SK-N-SH (cell line): ENCODE data around the gene ACTR3. TPM values are rescaled to one million over a fixed set of nuclear protein-coding genes. Genes with fewer than 3 reads are reported as not detected.

ENCODE experiments used
- CTCF ChIA-PET: fragments of 300-600, 350-600 bp; formaldehyde crosslinking; extraction: SDS; loops from one replicate; lab custom pipeline; 2021; lab: Yijun Ruan, JAX
- POLR2A ChIA-PET: fragments of 350-600 bp; sonication (Branson Sonifier 250); formaldehyde crosslinking; extraction: SDS; loops from one replicate; lab custom pipeline; 2020; ENCODE audit warnings: antibody characterized with exemption, inconsistent platforms; lab: Yijun Ruan, JAX
- DNase-seq: peaks from one replicate; pipeline ENCODE4 v3.0.0; 2012
- H2AFZ ChIP-seq: fragments of 200-600 bp; sonication (generic); 2 replicates; pipeline ENCODE4 v1.8.1; 2016; ENCODE audit warnings: antibody characterized with exemption, mild to moderate bottlenecking, low read depth
- H3F3A ChIP-seq: fragments of 200-600 bp; sonication (generic); replicated peaks from 2 replicates; pipeline ENCODE3; 2016; ENCODE audit warnings: antibody characterized with exemption, mild to moderate bottlenecking; ENCODE audit not compliant: insufficient read depth
- H3K27ac ChIP-seq, 2 experiments: fragments of 200-500 bp in 1 of 2; fragments of 200-600 bp in 1 of 2; sonication (Bioruptor generic) in 1 of 2; sonication (generic), shearing (Covaris generic) in 1 of 2; 2 replicates each; pipeline versions ENCODE4 v1.5.1 to v1.6.1; 2014 to 2016; ENCODE audit warnings: low read depth in 2 of 2, inconsistent platforms in 1 of 2, low read length in 1 of 2, mild to moderate bottlenecking in 1 of 2, mixed read lengths in 1 of 2
- H3K27me3 ChIP-seq: fragments of 200-600 bp; sonication (generic), shearing (Covaris generic); 2 replicates; pipeline ENCODE4 v1.6.1; 2016; ENCODE audit warnings: mixed run types; ENCODE audit not compliant: insufficient read depth
- H3K36me3 ChIP-seq, 2 experiments: fragments of 200-500 bp in 1 of 2; fragments of 200-600 bp in 1 of 2; sonication (Bioruptor generic) in 1 of 2; sonication (generic) in 1 of 2; replicated peaks in 1 of 2; 2 replicates each; pipeline versions ENCODE3 to v1.5.1; 2014 to 2016; ENCODE audit warnings: low read length in 1 of 2, mild to moderate bottlenecking in 1 of 2; ENCODE audit not compliant: insufficient read depth in 2 of 2, control insufficient read depth in 1 of 2
- H3K4me1 ChIP-seq, 2 experiments: fragments of 200-500 bp in 1 of 2; fragments of 200-600 bp in 1 of 2; sonication (Bioruptor generic) in 1 of 2; sonication (generic), shearing (Covaris generic) in 1 of 2; 2 replicates each; pipeline versions ENCODE4 v1.5.1 to v1.6.1; 2014 to 2016; ENCODE audit warnings: low read depth in 1 of 2, low read length in 1 of 2, mixed run types in 1 of 2; ENCODE audit not compliant: insufficient read depth in 2 of 2, control insufficient read depth in 1 of 2
- H3K4me2 ChIP-seq: fragments of 200-600 bp; sonication (generic), shearing (Covaris generic); 2 replicates; pipeline ENCODE4 v1.6.1; 2017; ENCODE audit warnings: mixed run types
- H3K4me3 ChIP-seq, 2 experiments: fragments of 200-500 bp in 1 of 2; fragments of 200-600 bp in 1 of 2; sonication (Bioruptor generic) in 1 of 2; sonication (generic), shearing (Covaris generic) in 1 of 2; 2 replicates each; pipeline versions ENCODE4 v1.5.1 to v1.8.1; 2014 to 2016; ENCODE audit warnings: low read depth in 2 of 2, inconsistent platforms in 1 of 2, low read length in 1 of 2, mild to moderate bottlenecking in 1 of 2, mixed read lengths in 1 of 2, moderate library complexity in 1 of 2
- H3K79me2 ChIP-seq: fragments of 200-600 bp; sonication (generic); 2 replicates; pipeline ENCODE4 v1.8.1; 2017; ENCODE audit warnings: mild to moderate bottlenecking; ENCODE audit not compliant: insufficient read depth
- H3K9ac ChIP-seq: fragments of 200-600 bp; sonication (generic); 2 replicates; pipeline ENCODE4 v1.6.1; 2017; ENCODE audit warnings: mixed run types
- H3K9me2 ChIP-seq: fragments of 200-600 bp; sonication (generic); 2 replicates; pipeline ENCODE4 v1.6.1; 2017; ENCODE audit warnings: mixed run types
- H3K9me3 ChIP-seq: fragments of 200-600 bp; sonication (generic); 2 replicates; pipeline ENCODE4 v1.6.1; 2017; ENCODE audit warnings: mixed run types, mild to moderate bottlenecking, moderate library complexity
- H4K20me1 ChIP-seq: fragments of 200-600 bp; sonication (generic); 2 replicates; pipeline ENCODE4 v1.6.1; 2017; ENCODE audit warnings: mild to moderate bottlenecking, mixed run types; ENCODE audit not compliant: insufficient read depth
- EP300 ChIP-seq, 2 experiments: IDR thresholded peaks; 2 replicates each; pipeline versions ENCODE4 v1.4.0 to v1.6.1; 2012; ENCODE audit warnings: borderline replicate concordance in 1 of 2, low read depth in 1 of 2, low read length in 1 of 2
- FOXJ3 ChIP-seq: sonication (generic); formaldehyde crosslinking; IDR thresholded peaks from 2 replicates; pipeline ENCODE4 v1.5.1; 2020; ENCODE audit warnings: mild to moderate bottlenecking, missing genetic modification reagents
- FOXM1 ChIP-seq: IDR thresholded peaks from 2 replicates; pipeline ENCODE4 v1.4.0; 2012; ENCODE audit warnings: low read depth, mild to moderate bottlenecking
- GABPA ChIP-seq: IDR thresholded peaks from 2 replicates; pipeline ENCODE4 v1.4.0; 2012; ENCODE audit warnings: low read depth, mild to moderate bottlenecking
- JUND ChIP-seq: IDR thresholded peaks from 2 replicates; pipeline ENCODE4 v1.4.0; 2012
- NFIC ChIP-seq: IDR thresholded peaks from 2 replicates; pipeline ENCODE4 v1.4.0; 2012; ENCODE audit warnings: borderline replicate concordance
- RAD21 ChIP-seq: IDR thresholded peaks from 2 replicates; pipeline ENCODE4 v1.6.1; 2012; ENCODE audit warnings: mild to moderate bottlenecking, low read length
- SIN3A ChIP-seq: IDR thresholded peaks from 2 replicates; pipeline ENCODE4 v1.6.1; 2012; ENCODE audit warnings: low read depth, mild to moderate bottlenecking, low read length, moderate library complexity, borderline replicate concordance
- TAF1 ChIP-seq: IDR thresholded peaks from 2 replicates; pipeline ENCODE4 v1.6.1; 2012; ENCODE audit warnings: low read depth, mild to moderate bottlenecking, low read length, moderate library complexity, borderline replicate concordance
- TCF12 ChIP-seq: IDR thresholded peaks from 2 replicates; pipeline ENCODE4 v1.4.0; 2012
- USF2 ChIP-seq: fragments of 150-350 bp; IDR thresholded peaks from 2 replicates; pipeline ENCODE4 v1.6.1; 2017; ENCODE audit warnings: antibody characterized with exemption, low read length, low read depth, borderline replicate concordance
- YY1 ChIP-seq: IDR thresholded peaks from 2 replicates; pipeline ENCODE4 v1.4.0; 2012; ENCODE audit warnings: low read depth, mild to moderate bottlenecking
- WGBS: methylation state at CpG from one replicate; pipeline ENCODE4 v1.1.6; 2017; ENCODE audit warnings: low lambda C conversion rate; 5-methylcytosine and 5-hydroxymethylcytosine counted together
- polyA plus RNA-seq, 3 experiments: library from polyadenylated mRNA; depleted of rRNA; stranded (reverse); fragments of >200 nt; gene quantifications; 2 replicates each; pipeline ENCODE4 v1.2.3, GENCODE V29; 2012
- TF ChIP-seq, protein P1 (sequence below): IDR thresholded peaks from 2 replicates; pipeline ENCODE4; 2012

ACTR3 gene
- polyA plus RNA-seq, 1 of the 3 experiments (the other 2 are of a cell fraction), result 90.8 TPM

DNA sequence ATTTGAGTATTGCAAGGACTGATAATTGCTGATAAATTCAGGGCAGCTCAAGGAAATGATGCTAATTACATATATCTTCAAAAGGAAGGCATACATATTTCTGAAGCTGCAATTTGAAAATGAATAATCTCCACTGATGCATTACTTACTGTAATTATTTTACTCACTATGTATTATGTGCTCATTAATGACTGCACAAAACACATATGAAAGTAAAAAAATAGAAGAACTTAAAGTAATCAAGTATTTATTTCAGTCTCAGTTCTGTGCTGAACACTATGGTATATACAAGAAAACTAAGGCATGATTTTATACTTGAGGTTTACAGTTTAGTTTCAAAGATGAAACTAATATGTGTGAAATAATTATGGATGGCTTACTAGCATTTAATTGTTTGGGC is 9.3 kb downstream of the ACTR3 start:
- no peak for TF ChIP-seq NFIC
- TF ChIP-seq JUND, result no peak
- TF ChIP-seq GABPA, result no peak
- TF ChIP-seq USF2, result no peak
- TF ChIP-seq YY1, result no peak
- CTCF ChIA-PET, result no interaction called here
- Histone ChIP-seq H3K79me2 (peaks cover 100% of the 10 kb centered on the region), H2AFZ (no peak overlapping the region), H3K9ac (no peak overlapping the region), H3K9me3 (no peaks in the 10 kb centered on the region), H3K9me2 (no peaks in the 10 kb centered on the region), H4K20me1 (peaks cover 100% of the 10 kb centered on the region), H3K27ac (no peak overlapping the region), H3F3A (peaks cover 7% of the 10 kb centered on the region), H3K4me2 (no peak overlapping the region), H3K36me3 (peaks cover 2 to 11% of the 10 kb centered on the region in 2 experiments), H3K4me1 (peaks cover 18 to 40% of the 10 kb centered on the region in 2 experiments; a peak in 3 of 4 replicates), H3K27me3 (no peaks in the 10 kb centered on the region), H3K4me3 (no peak overlapping the region)
- POLR2A ChIA-PET, result no interaction called here
- no peak for DNase-seq

DNA sequence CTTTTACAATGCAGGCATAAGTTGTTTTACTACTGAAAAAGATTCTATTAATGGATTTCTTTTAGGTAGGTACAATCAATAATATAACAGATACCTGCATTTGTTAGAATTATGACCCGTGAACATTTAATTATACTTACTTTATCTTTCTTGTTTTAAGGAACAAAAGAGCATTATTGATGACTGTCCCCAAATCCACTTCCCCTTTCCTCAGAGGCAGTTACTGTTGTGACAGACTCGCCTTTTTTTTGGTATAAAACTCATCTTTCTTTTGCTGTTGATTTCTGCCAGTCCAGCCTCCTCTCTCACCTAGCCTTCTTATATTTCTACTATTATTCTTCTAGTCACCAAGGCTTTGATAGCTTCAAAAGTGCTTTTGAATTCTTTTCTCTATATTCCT is 12.1 kb downstream of the ACTR3 start:
- H3K27me3 ChIP-seq, result no peaks in the 10 kb centered on the region
- H4K20me1 ChIP-seq, result peaks cover 100% of the 10 kb centered on the region
- peaks cover 11 to 21% of the 10 kb centered on the region in 2 experiments; a peak in 3 of 4 replicates for H3K4me1 ChIP-seq
- no peak overlapping the region for H3K4me2 ChIP-seq
- DNase-seq, result no peak
- no peak overlapping the region for H3K9ac ChIP-seq
- TF ChIP-seq TCF12 (no peak), FOXM1 (no peak), TAF1 (no peak), SIN3A (no peak), RAD21 (no peak), FOXJ3 (CRISPR knock-in tag) (no peak), EP300 (IDR thresholded peaks at IDR 0.05; ENCODE audit: borderline replicate concordance in 1 of 2, low read depth in 1 of 2, low read length in 1 of 2) (no peak)
- TF ChIP-seq, protein P1, sequence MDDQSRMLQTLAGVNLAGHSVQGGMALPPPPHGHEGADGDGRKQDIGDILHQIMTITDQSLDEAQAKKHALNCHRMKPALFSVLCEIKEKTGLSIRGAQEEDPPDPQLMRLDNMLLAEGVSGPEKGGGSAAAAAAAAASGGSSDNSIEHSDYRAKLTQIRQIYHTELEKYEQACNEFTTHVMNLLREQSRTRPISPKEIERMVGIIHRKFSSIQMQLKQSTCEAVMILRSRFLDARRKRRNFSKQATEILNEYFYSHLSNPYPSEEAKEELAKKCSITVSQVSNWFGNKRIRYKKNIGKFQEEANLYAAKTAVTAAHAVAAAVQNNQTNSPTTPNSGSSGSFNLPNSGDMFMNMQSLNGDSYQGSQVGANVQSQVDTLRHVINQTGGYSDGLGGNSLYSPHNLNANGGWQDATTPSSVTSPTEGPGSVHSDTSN, result no peak
- no peak overlapping the region for H3K27ac ChIP-seq
- CTCF ChIA-PET, result no interaction called here
- H3F3A ChIP-seq, result peaks cover 4% of the 10 kb centered on the region
- H3K9me2 ChIP-seq, result no peaks in the 10 kb centered on the region
- peaks cover 100% of the 10 kb centered on the region for H3K79me2 ChIP-seq
- no peak overlapping the region for H3K4me3 ChIP-seq
- no peak overlapping the region for H2AFZ ChIP-seq
- WGBS, result 62% methylated on average over 2 of the region's 2 CpGs
- H3K36me3 ChIP-seq, result peaks cover 0 to 21% of the 10 kb centered on the region in 2 experiments
- POLR2A ChIA-PET, result no interaction called here
- H3K9me3 ChIP-seq, result peaks cover 9% of the 10 kb centered on the region; the same call in 1 of the 2 replicates
